ENCODE results near the gene CPM. TPM values are rescaled to one million over a fixed set of nuclear protein-coding genes. Genes with fewer than 3 reads are reported as not detected.

CPM gene
- total and polyA plus RNA-seq, 2 donors (not counting 3 experiments of a cell fraction or from before 2014, with no cell fraction given): not detected

- dilution Hi-C loops (cut with MboI; ENCODE audit: extremely low pct_ligation_motif_present, low sequenced_read_pairs): no loop called here
- Histone ChIP-seq H3K4me1 (ENCODE audit: control insufficient read depth, extremely low read depth, insufficient read depth, low read length) (peaks cover 5% of the 10 kb centered on the region), H3K9me1 (replicated peaks; ENCODE audit: control insufficient read depth, extremely low read depth, insufficient read depth, low read length) (no peaks in the 10 kb centered on the region), H3K27ac (ENCODE audit: insufficient read depth, low read depth, low read length) (no peak overlapping the region), H3K4me2 (ENCODE audit: insufficient read depth, low read length) (peak overlapping the region; percentile 39), H3K27me3 (ENCODE audit: control insufficient read depth in 2 of 2, insufficient read depth in 2 of 2, low read length in 2 of 2) (no peaks in the 10 kb centered on the region), H4K20me1 (replicated peaks; ENCODE audit: control insufficient read depth, extremely low read depth, insufficient read depth, low read length) (peaks cover 30% of the 10 kb centered on the region), H3K9ac (replicated peaks; ENCODE audit: extremely low read depth, insufficient read depth, low read length) (no peak overlapping the region), H3K4me3 (replicated peaks in 1 of 3; ENCODE audit: insufficient read depth in 1 of 3, low read depth in 1 of 3, low read length in 3 of 3) (no peak overlapping the region), H2AFZ (ENCODE audit: low read depth, low read length) (no peak overlapping the region), H3K9me3 (replicated peaks; ENCODE audit: control insufficient read depth, insufficient read depth, low read length) (no peaks in the 10 kb centered on the region), H3K36me3 (ENCODE audit: control insufficient read depth in 2 of 2, extremely low read depth in 1 of 2, insufficient read depth in 2 of 2, low read length in 2 of 2) (peaks cover 5 to 40% of the 10 kb centered on the region in 2 experiments), H3K79me2 (ENCODE audit: control insufficient read depth, insufficient read depth, low read length) (peaks cover 85% of the 10 kb centered on the region)
- ChIA-PET POLR2A (no interaction called here), CTCF (interaction anchor here (1.1 to 2.3 kb wide), 2 partner anchors 15 to 29 kb away, joined by 3 to 20 read pairs; no protein-coding TSS in a partner anchor)
- FAIRE-seq: no peak
- intact Hi-C loops (cut with micrococcal nuclease): no loop called here
- BruUV-seq (replicated peaks): no TSS peak
- DNase-seq (ENCODE audit: low read depth, low spot score): no peak
- TF ChIP-seq JUN (IDR thresholded peaks at IDR 0.05; ENCODE audit: borderline replicate concordance, insufficient read depth, insufficient read length, low read depth) (no peak), FOS (IDR thresholded peaks at IDR 0.05; ENCODE audit: borderline replicate concordance, insufficient read depth, low read length) (no peak), EZH2 (IDR thresholded peaks at IDR 0.05; ENCODE audit: borderline replicate concordance, low read depth, low read length, severe bottlenecking) (no peak), MYC (IDR thresholded peaks at IDR 0.05; ENCODE audit: low read depth, low read length) (no peak), POLR2AphosphoS5 (IDR thresholded peaks at IDR 0.05; ENCODE audit: insufficient read depth, low read depth, low read length) (no peak), POLR2A (IDR thresholded peaks at IDR 0.05; ENCODE audit: low read depth, low read length) (no peak), GATA2 (IDR thresholded peaks at IDR 0.05; ENCODE audit: insufficient read depth, insufficient read length, low read depth, low read length) (no peak)
- TF ChIP-seq, protein P1, sequence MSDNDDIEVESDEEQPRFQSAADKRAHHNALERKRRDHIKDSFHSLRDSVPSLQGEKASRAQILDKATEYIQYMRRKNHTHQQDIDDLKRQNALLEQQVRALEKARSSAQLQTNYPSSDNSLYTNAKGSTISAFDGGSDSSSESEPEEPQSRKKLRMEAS (IDR thresholded peaks at IDR 0.05; ENCODE audit: insufficient read depth, insufficient read length): no peak
- TF ChIP-seq, protein P2, sequence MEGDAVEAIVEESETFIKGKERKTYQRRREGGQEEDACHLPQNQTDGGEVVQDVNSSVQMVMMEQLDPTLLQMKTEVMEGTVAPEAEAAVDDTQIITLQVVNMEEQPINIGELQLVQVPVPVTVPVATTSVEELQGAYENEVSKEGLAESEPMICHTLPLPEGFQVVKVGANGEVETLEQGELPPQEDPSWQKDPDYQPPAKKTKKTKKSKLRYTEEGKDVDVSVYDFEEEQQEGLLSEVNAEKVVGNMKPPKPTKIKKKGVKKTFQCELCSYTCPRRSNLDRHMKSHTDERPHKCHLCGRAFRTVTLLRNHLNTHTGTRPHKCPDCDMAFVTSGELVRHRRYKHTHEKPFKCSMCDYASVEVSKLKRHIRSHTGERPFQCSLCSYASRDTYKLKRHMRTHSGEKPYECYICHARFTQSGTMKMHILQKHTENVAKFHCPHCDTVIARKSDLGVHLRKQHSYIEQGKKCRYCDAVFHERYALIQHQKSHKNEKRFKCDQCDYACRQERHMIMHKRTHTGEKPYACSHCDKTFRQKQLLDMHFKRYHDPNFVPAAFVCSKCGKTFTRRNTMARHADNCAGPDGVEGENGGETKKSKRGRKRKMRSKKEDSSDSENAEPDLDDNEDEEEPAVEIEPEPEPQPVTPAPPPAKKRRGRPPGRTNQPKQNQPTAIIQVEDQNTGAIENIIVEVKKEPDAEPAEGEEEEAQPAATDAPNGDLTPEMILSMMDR (IDR thresholded peaks at IDR 0.05; ENCODE audit: extremely low read depth in 1 of 2, insufficient read depth in 1 of 2, low read depth in 1 of 2, low read length in 2 of 2): no peak
Measured at GRCh38 chr12:68815928-68816800, 116.8 kb downstream of the CPM start.
